HepG2 (cell line): ENCODE results near the gene SF3B6. TPM values are rescaled to one million over a fixed set of nuclear protein-coding genes. Genes with fewer than 3 reads are reported as not detected.

Source experiments
- ATF7-NPFF ChIP-seq: sonication (generic); formaldehyde crosslinking; IDR thresholded peaks from 2 replicates; pipeline ENCODE4 v1.8.1; 2023; ENCODE audit warnings: mild to moderate bottlenecking, low read depth, missing genetic modification reagents, moderate library complexity
- ELK4 ChIP-seq: sonication (generic); formaldehyde crosslinking; IDR thresholded peaks from 2 replicates; pipeline ENCODE4 v1.9.0; 2021; ENCODE audit warnings: missing genetic modification reagents, borderline replicate concordance
- ESRRA ChIP-seq: sonication (generic); formaldehyde crosslinking; IDR thresholded peaks from 2 replicates; pipeline ENCODE4 v1.5.1; 2020; ENCODE audit warnings: mild to moderate bottlenecking, low read depth, missing genetic modification reagents
- FOXC1 ChIP-seq: sonication (generic); formaldehyde crosslinking; IDR thresholded peaks from 2 replicates; pipeline ENCODE4 v1.8.0; 2022; ENCODE audit warnings: mild to moderate bottlenecking, missing genetic modification reagents, borderline replicate concordance
- GATA4 ChIP-seq: sonication (generic); IDR thresholded peaks from 2 replicates; pipeline ENCODE4 v1.6.1; 2016; ENCODE audit warnings: antibody characterized with exemption, low read depth, borderline replicate concordance
- HCFC1 ChIP-seq: fragments of 150-350 bp; IDR thresholded peaks from 2 replicates; pipeline ENCODE4 v1.6.1; 2014; ENCODE audit warnings: low read depth, low read length
- HOXA5 ChIP-seq: sonication (generic); formaldehyde crosslinking; IDR thresholded peaks from 2 replicates; pipeline ENCODE4 v1.4.0; 2020; ENCODE audit warnings: missing genetic modification reagents
- IRF9 ChIP-seq: sonication (generic); formaldehyde crosslinking; IDR thresholded peaks from 2 replicates; pipeline ENCODE4 v1.8.0; 2022; ENCODE audit warnings: missing genetic modification reagents, mild to moderate bottlenecking, borderline replicate concordance
- KDM2A ChIP-seq: sonication (generic); formaldehyde crosslinking; IDR thresholded peaks from 2 replicates; pipeline ENCODE4 v1.4.0; 2020; ENCODE audit warnings: low read depth, missing genetic modification reagents, borderline replicate concordance
- MAFF ChIP-seq: IDR thresholded peaks from 2 replicates; pipeline ENCODE4 v1.6.1; 2011; ENCODE audit warnings: low read depth, low read length, improper control_type of control experiment
- MIER2 ChIP-seq: IDR thresholded peaks from 2 replicates; pipeline ENCODE4 v1.6.1; 2016; ENCODE audit warnings: missing biosample characterization, missing genetic modification reagents
- MXD1 ChIP-seq: sonication (generic); formaldehyde crosslinking; IDR thresholded peaks from 2 replicates; pipeline ENCODE4 v1.4.0; 2020; ENCODE audit warnings: mild to moderate bottlenecking, missing genetic modification reagents
- ZBTB7B ChIP-seq: sonication (generic); formaldehyde crosslinking; IDR thresholded peaks from 2 replicates; pipeline ENCODE4 v1.4.0; 2020; ENCODE audit warnings: missing genetic modification reagents
- ZNF138 ChIP-seq: sonication (generic); formaldehyde crosslinking; IDR thresholded peaks from 2 replicates; pipeline ENCODE4 v1.5.0; 2020; ENCODE audit warnings: mild to moderate bottlenecking, low read depth, missing genetic modification reagents
- ZNF274 ChIP-seq: sonication (generic); formaldehyde crosslinking; IDR thresholded peaks from 2 replicates; pipeline ENCODE4 v1.5.1; 2020; ENCODE audit warnings: mild to moderate bottlenecking, missing genetic modification reagents
- ZNF574 ChIP-seq: sonication (generic); formaldehyde crosslinking; IDR thresholded peaks from 2 replicates; pipeline ENCODE4 v1.4.0; 2020; ENCODE audit warnings: missing genetic modification reagents
- ZNF644 ChIP-seq: IDR thresholded peaks from 2 replicates; pipeline ENCODE4 v1.6.1; 2016; ENCODE audit warnings: low read depth
- ZNF678 ChIP-seq: sonication (generic); formaldehyde crosslinking; IDR thresholded peaks from 2 replicates; pipeline ENCODE4 v1.4.0; 2020; ENCODE audit warnings: mild to moderate bottlenecking, missing genetic modification reagents
- ZNF704 ChIP-seq: sonication (generic); formaldehyde crosslinking; IDR thresholded peaks from 2 replicates; pipeline ENCODE4 v1.8.1; 2023; ENCODE audit warnings: mild to moderate bottlenecking, inconsistent platforms, moderate library complexity, missing genetic modification reagents, borderline replicate concordance
- ZNF709 ChIP-seq: sonication (generic); formaldehyde crosslinking; IDR thresholded peaks from 2 replicates; pipeline ENCODE4 v1.5.0; 2020; ENCODE audit warnings: mild to moderate bottlenecking, missing genetic modification reagents
- ZNF782 ChIP-seq: sonication (generic); formaldehyde crosslinking; IDR thresholded peaks from 2 replicates; pipeline ENCODE4 v1.4.0; 2020; ENCODE audit warnings: missing genetic modification reagents, mild to moderate bottlenecking, borderline replicate concordance
- ZNF784 ChIP-seq: sonication (generic); formaldehyde crosslinking; IDR thresholded peaks from 2 replicates; pipeline ENCODE4 v1.5.1; 2020; ENCODE audit warnings: missing genetic modification reagents, mild to moderate bottlenecking, borderline replicate concordance
- polyA plus RNA-seq, 8 experiments: library from polyadenylated mRNA; depleted of rRNA in 3 of 8; stranded (reverse) in 7 of 8; unstranded in 1 of 8; fragments of >200 nt; fragmentation: Illumina TruSeq in 4 of 8; extraction: Trizol in 4 of 8; gene quantifications; 2 replicates each; pipeline versions ENCODE4 v1.2.1 to v1.2.3, GENCODE V29; 2011 to 2016; ENCODE audit warnings: low read depth in 4 of 8, missing spikeins in 1 of 8, mixed read lengths in 1 of 8; ENCODE audit not compliant: insufficient read depth in 1 of 8
- total RNA-seq, 5 experiments: library from RNA; depleted of rRNA; stranded (reverse); fragments of >200 nt; fragmentation: Illumina TruSeq; extraction: Trizol; gene quantifications; 2 replicates each; pipeline ENCODE4 v1.2.3, GENCODE V29; 2016; ENCODE audit warnings: low read depth in 1 of 5

Gene SF3B6
- total and polyA plus RNA-seq, 2 of the 13 experiments (the other 11 are each of a cell fraction or from before 2014, with no cell fraction given) = 177 to 182 TPM

- TF ChIP-seq ESRRA (CRISPR knock-in tag) (peak; percentile 11; the same call in 1 of the 2 replicates), ZNF784 (CRISPR knock-in tag) (peak; percentile 89), FOXC1 (CRISPR knock-in tag) (peak; percentile 59; the same call in 1 of the 2 replicates), ZNF704 (peak; percentile 40; the same call in 1 of the 2 replicates), MXD1 (CRISPR knock-in tag) (peak; percentile 76), MAFF (no peak), ZNF709 (CRISPR knock-in tag) (peak; percentile 90; the same call in 1 of the 2 replicates), ZNF782 (peak; percentile 77), ATF7-NPFF (peak; percentile 84), GATA4 (no peak; the same call in 1 of the 2 replicates), ELK4 (CRISPR knock-in tag) (no peak), ZNF678 (CRISPR knock-in tag) (peak; percentile 81), ZNF574 (CRISPR knock-in tag) (peak; percentile 92), ZNF138 (CRISPR knock-in tag) (peak; percentile 92; the same call in 1 of the 2 replicates), IRF9 (CRISPR knock-in tag) (peak; percentile 89), ZNF274 (CRISPR knock-in tag) (peak; percentile 88), ZNF644 (CRISPR knock-in tag) (no peak), MIER2 (CRISPR knock-in tag) (0 out of 2 replicates have a peak, but pooled peaks have one; percentile 26), ZBTB7B (peak; percentile 60), HOXA5 (CRISPR knock-in tag) (0 out of 2 replicates have a peak, but pooled peaks have one; percentile 65), HCFC1 (no peak), KDM2A (peak; percentile 39)
Measured at GRCh38 chr2:24123195-24123921, 47.2 kb upstream of the SF3B6 start, which contains the start of the genes FAM228B and PFN4 (continued).
